H1 (cell line): ENCODE data around the gene OR2T11.
"Not testable (repeated sequence)": the region's sequence is repeated elsewhere in the genome, so short reads cannot be mapped to it uniquely, and the experiment has no call there.

Source experiments
- ATF3 ChIP-seq: IDR thresholded peaks from 2 replicates; pipeline ENCODE4 v1.6.1; 2011; ENCODE audit warnings: low read depth, mild to moderate bottlenecking, low read length; ENCODE audit not compliant: insufficient read depth
- CEBPB ChIP-seq: IDR thresholded peaks from 2 replicates; pipeline ENCODE4 v1.6.1; 2012; ENCODE audit warnings: low read depth, low read length
- HDAC2 ChIP-seq, 2 experiments: fragments of 300-600 bp in 1 of 2; sonication (generic) in 1 of 2; IDR thresholded peaks; 2 replicates each; pipeline ENCODE4 v1.6.1; 2011 to 2012; ENCODE audit warnings: low read depth in 2 of 2, low read length in 2 of 2, mild to moderate bottlenecking in 2 of 2, moderate library complexity in 2 of 2, borderline replicate concordance in 1 of 2, inconsistent platforms in 1 of 2
- HDAC6 ChIP-seq: IDR thresholded peaks from one replicate; pipeline ENCODE4 v1.7.1; 2012; ENCODE audit warnings: low read depth, mild to moderate bottlenecking, inconsistent platforms, low read length, moderate library complexity
- POLR2AphosphoS5 ChIP-seq: IDR thresholded peaks from 2 replicates; pipeline ENCODE4 v1.6.1; 2011; ENCODE audit warnings: low read depth, low read length
- RNF2 ChIP-seq: fragments of 200-900, 300-1000 bp; sonication (generic); IDR thresholded peaks from 2 replicates; pipeline ENCODE4 v1.7.1; 2016; ENCODE audit warnings: borderline replicate concordance, low read depth, mild to moderate bottlenecking, antibody characterized with exemption, low read length; ENCODE audit not compliant: poor library complexity, severe bottlenecking; ENCODE audit errors: missing control alignments
- SIN3A ChIP-seq, 2 experiments: IDR thresholded peaks in 1 of 2; conservative IDR thresholded peaks in 1 of 2; 2 replicates each; pipeline ENCODE4 v1.6.1; 2011 to 2012; ENCODE audit warnings: low read length in 2 of 2, improper control_type of control experiment in 1 of 2, low read depth in 1 of 2, mild to moderate bottlenecking in 1 of 2
- SP4 ChIP-seq: IDR thresholded peaks from 2 replicates; pipeline ENCODE4 v1.6.1; 2012; ENCODE audit warnings: low read length, inconsistent platforms

- not testable (repeated sequence) for TF ChIP-seq HDAC2 (IDR thresholded peaks at IDR 0.05; ENCODE audit: borderline replicate concordance in 1 of 2, low read depth in 2 of 2, low read length in 2 of 2); SP4; POLR2AphosphoS5; SIN3A (conservative IDR thresholded peaks at IDR 0.05 in 1 of 2, IDR thresholded peaks at IDR 0.05 in 1 of 2; ENCODE audit: low read depth in 1 of 2, low read length in 2 of 2); HDAC6; CEBPB; RNF2; ATF3
Observed at GRCh38 chr1:248663453-248664328, 28.8 kb upstream of the OR2T11 start.
